RWPE2 (cell line): ENCODE measurements around the gene DIP2B.

Experiments
- ATAC-seq: fragments of 200-7000 bp; cut with Tn5 transposase; 3 replicates; pipeline ENCODE4 v1.9.1; 2021; ENCODE audit warnings: low read depth
- DNase-seq: peaks from one replicate; pipeline ENCODE4 v3.0.0-alpha.2; 2020; ENCODE audit warnings: low spot score
- H3K27ac ChIP-seq: fragments of 450-650 bp; 2 replicates; pipeline ENCODE4 v1.5.1; 2017; ENCODE audit warnings: mild to moderate bottlenecking; ENCODE audit not compliant: poor library complexity, severe bottlenecking
- H3K27me3 ChIP-seq: fragments of 250-450 bp; sonication (Bioruptor Pico); 2 replicates; pipeline ENCODE4 v1.5.1; 2021; ENCODE audit warnings: mild to moderate bottlenecking, moderate library complexity; ENCODE audit not compliant: insufficient read depth, poor library complexity, severe bottlenecking
- H3K36me3 ChIP-seq: fragments of 250-450 bp; sonication (Bioruptor Pico); 2 replicates; pipeline ENCODE4 v1.5.1; 2020; ENCODE audit warnings: low read depth, mild to moderate bottlenecking, moderate library complexity
- H3K4me1 ChIP-seq: fragments of 250-450 bp; sonication (Bioruptor Pico); 2 replicates; pipeline ENCODE4 v1.5.1; 2021; ENCODE audit warnings: mild to moderate bottlenecking, moderate library complexity; ENCODE audit not compliant: insufficient read depth, poor library complexity, severe bottlenecking
- H3K4me3 ChIP-seq: fragments of 250-450 bp; sonication (Bioruptor Pico); 2 replicates; pipeline ENCODE4 v1.5.1; 2021; ENCODE audit warnings: mild to moderate bottlenecking, moderate library complexity; ENCODE audit not compliant: severe bottlenecking
- H3K9me3 ChIP-seq: fragments of 250-450 bp; sonication (Bioruptor Pico); 2 replicates; pipeline ENCODE4 v1.5.1; 2021; ENCODE audit warnings: mild to moderate bottlenecking, moderate library complexity; ENCODE audit not compliant: severe bottlenecking
- TF ChIP-seq, protein P1 (sequence below): fragments of 450-650 bp; IDR thresholded peaks from one replicate; pipeline ENCODE4 v1.5.1; 2017; ENCODE audit warnings: mild to moderate bottlenecking, moderate library complexity; ENCODE audit not compliant: poor library complexity, severe bottlenecking

DIP2B gene

DNA sequence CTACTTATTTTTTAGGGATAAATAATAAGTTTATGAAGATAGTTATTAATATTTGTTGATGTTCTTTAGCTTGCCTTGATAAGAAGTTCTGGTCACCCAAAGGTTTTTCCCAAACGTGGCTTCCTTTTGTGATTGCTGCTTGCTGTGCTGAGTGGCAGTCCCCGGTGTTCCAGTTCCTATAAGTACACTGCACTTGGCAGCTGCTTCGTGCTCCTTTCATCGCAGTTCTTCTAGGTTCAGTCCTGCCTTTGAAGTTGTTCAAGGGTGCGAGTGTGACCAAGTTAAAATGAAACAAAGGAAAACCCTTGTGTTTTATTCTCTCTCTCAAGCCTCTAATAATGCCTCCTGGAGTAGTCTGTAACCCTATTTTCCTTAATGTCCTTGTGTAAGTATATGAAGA is 130.6 kb downstream of the DIP2B start:
- no peak for ATAC-seq
- Histone ChIP-seq H3K9me3 (peaks cover 2% of the 10 kb centered on the region), H3K27ac (no peak overlapping the region)

GRCh38 chr12:50635857-50636256 is 131.1 kb downstream of the DIP2B start:
- peaks cover 4% of the 10 kb centered on the region; the same call in 1 of the 2 replicates for H3K36me3 ChIP-seq
- DNase-seq = no peak
- no peaks in the 10 kb centered on the region for H3K27me3 ChIP-seq
- TF ChIP-seq, protein P1, sequence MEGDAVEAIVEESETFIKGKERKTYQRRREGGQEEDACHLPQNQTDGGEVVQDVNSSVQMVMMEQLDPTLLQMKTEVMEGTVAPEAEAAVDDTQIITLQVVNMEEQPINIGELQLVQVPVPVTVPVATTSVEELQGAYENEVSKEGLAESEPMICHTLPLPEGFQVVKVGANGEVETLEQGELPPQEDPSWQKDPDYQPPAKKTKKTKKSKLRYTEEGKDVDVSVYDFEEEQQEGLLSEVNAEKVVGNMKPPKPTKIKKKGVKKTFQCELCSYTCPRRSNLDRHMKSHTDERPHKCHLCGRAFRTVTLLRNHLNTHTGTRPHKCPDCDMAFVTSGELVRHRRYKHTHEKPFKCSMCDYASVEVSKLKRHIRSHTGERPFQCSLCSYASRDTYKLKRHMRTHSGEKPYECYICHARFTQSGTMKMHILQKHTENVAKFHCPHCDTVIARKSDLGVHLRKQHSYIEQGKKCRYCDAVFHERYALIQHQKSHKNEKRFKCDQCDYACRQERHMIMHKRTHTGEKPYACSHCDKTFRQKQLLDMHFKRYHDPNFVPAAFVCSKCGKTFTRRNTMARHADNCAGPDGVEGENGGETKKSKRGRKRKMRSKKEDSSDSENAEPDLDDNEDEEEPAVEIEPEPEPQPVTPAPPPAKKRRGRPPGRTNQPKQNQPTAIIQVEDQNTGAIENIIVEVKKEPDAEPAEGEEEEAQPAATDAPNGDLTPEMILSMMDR = no peak
- H3K4me1 ChIP-seq = peaks cover 20% of the 10 kb centered on the region
- H3K9me3 ChIP-seq = peaks cover 2% of the 10 kb centered on the region
- no peak overlapping the region for H3K27ac ChIP-seq
- H3K4me3 ChIP-seq = no peak overlapping the region
- no peak for ATAC-seq

More for the DNA sequence above, 130.6 kb downstream of the DIP2B start:
- Histone ChIP-seq H3K4me1 (peaks cover 19% of the 10 kb centered on the region), H3K36me3 (peaks cover 4% of the 10 kb centered on the region; the same call in 1 of the 2 replicates), H3K4me3 (no peak overlapping the region), H3K27me3 (no peaks in the 10 kb centered on the region)
- TF ChIP-seq, protein P1 = no peak
- DNase-seq = no peak

GRCh38 chr12:50636505-50636904 is 131.7 kb downstream of the DIP2B start:
- H3K4me1 ChIP-seq = peaks cover 26% of the 10 kb centered on the region
- no peak overlapping the region for H3K27ac ChIP-seq
- TF ChIP-seq, protein P1 = no peak
- H3K4me3 ChIP-seq = no peak overlapping the region
- H3K36me3 ChIP-seq = peaks cover 3% of the 10 kb centered on the region; the same call in 1 of the 2 replicates
- ATAC-seq (peak; percentile 43; the same call in 2 of the 3 replicates), DNase-seq (no peak)
- H3K9me3 ChIP-seq = peaks cover 2% of the 10 kb centered on the region
- H3K27me3 ChIP-seq = no peaks in the 10 kb centered on the region

DNA sequence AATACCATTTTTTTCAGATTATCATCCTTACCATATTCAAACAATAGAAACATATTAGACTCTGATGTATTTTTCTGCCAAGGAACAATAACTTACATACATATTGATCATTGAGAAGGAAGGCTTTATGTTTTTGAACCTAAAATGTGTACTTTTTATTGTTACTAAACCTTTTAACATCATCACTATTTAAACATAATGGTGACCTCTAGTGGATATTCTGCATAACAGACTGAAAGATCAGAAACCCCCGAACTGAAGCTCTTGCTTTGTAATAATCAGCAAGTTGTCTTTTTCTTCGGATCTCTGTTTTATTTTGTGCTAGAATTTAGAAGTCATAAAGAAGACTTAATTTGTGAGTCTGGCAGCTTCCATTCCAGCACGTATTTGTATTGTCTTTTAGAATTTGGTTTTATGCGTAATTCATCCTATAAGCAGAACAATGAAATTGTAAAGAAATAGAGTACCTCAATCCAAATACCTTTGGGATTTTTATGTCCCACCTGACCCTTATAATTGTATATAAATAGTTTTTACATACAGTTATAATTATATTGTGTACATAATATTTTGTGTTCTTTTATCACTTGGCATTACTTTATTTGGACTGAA is 133.2 kb downstream of the DIP2B start:
- ATAC-seq (no peak), DNase-seq (no peak)
- Histone ChIP-seq H3K27me3 (no peaks in the 10 kb centered on the region), H3K4me1 (peaks cover 41% of the 10 kb centered on the region), H3K27ac (peak overlapping the region; percentile 42), H3K4me3 (no peak overlapping the region), H3K36me3 (no peaks in the 10 kb centered on the region), H3K9me3 (peaks cover 2% of the 10 kb centered on the region)
- TF ChIP-seq, protein P1 = peak; percentile 85

GRCh38 chr12:50638482-50638880 is 133.7 kb downstream of the DIP2B start:
- peak overlapping the region; percentile 77 for H3K27ac ChIP-seq
- peaks cover 44% of the 10 kb centered on the region for H3K4me1 ChIP-seq
- H3K27me3 ChIP-seq = no peaks in the 10 kb centered on the region
- H3K9me3 ChIP-seq = peaks cover 2% of the 10 kb centered on the region
- no peak for ATAC-seq
- TF ChIP-seq, protein P1 = no peak
- H3K36me3 ChIP-seq = peaks cover 4% of the 10 kb centered on the region
- H3K4me3 ChIP-seq = no peak overlapping the region
- no peak for DNase-seq
